Caco-2 (cell line): Measurements from ENCODE around the gene BMAL1. TPM values are rescaled to one million over a fixed set of nuclear protein-coding genes. Genes with fewer than 3 reads are reported as not detected.

Experiments used
- BruUV-seq: library from RNA; stranded (reverse); fragments of 400-500 nt; replicated peaks from 2 replicates; lab custom pipeline; 2021; lab: Mats Ljungman, UMichigan
- CTCF ChIA-PET: fragments of 300-600 bp; sonication (Branson Sonifier 250); formaldehyde crosslinking; loops from one replicate; lab custom pipeline; 2022; ENCODE audit warnings: antibody characterized with exemption; lab: Charles Lee
- POLR2A ChIA-PET: fragments of 300-600 bp; sonication (Branson Sonifier 250); formaldehyde crosslinking; loops from one replicate; lab custom pipeline; 2022; ENCODE audit warnings: antibody characterized with exemption; lab: Charles Lee
- DNase-seq, 2 experiments: peaks; one replicate each; pipeline versions ENCODE4 v3.0.0 to v3.0.0-alpha.2; 2020 to 2022
- H3K27me3 ChIP-seq: replicated peaks from 2 replicates; pipeline ENCODE4 v1.6.0; 2011; ENCODE audit warnings: low read length; ENCODE audit not compliant: control insufficient read depth, insufficient read depth
- H3K36me3 ChIP-seq: 2 replicates; pipeline ENCODE4 v1.5.1; 2011; ENCODE audit warnings: low read length; ENCODE audit not compliant: control insufficient read depth, insufficient read depth
- H3K4me1 ChIP-seq: fragments of 250-450 bp; sonication (Bioruptor Pico); 2 replicates; pipeline ENCODE4 v1.5.1; 2020; ENCODE audit warnings: mild to moderate bottlenecking
- H3K4me3 ChIP-seq: 2 replicates; pipeline ENCODE4 v1.5.1; 2011; ENCODE audit warnings: low read depth, mild to moderate bottlenecking, control low read depth, low read length
- H3K9me3 ChIP-seq: fragments of 250-450 bp; sonication (Bioruptor Pico); 2 replicates; pipeline ENCODE4 v1.5.1; 2020; ENCODE audit warnings: mild to moderate bottlenecking, moderate library complexity
- H3K27ac Mint-ChIP-seq: one replicate; pipeline ENCODE4 v1.8.0; 2022; ENCODE audit warnings: mixed read lengths; ENCODE audit not compliant: unreplicated experiment
- H3K27me3 Mint-ChIP-seq: one replicate; pipeline ENCODE4 v1.8.0; 2022; ENCODE audit warnings: mixed read lengths; ENCODE audit not compliant: insufficient read depth, unreplicated experiment
- H3K36me3 Mint-ChIP-seq: one replicate; pipeline ENCODE4 v1.8.0; 2022; ENCODE audit warnings: mild to moderate bottlenecking, mixed read lengths; ENCODE audit not compliant: insufficient read depth, unreplicated experiment
- H3K4me1 Mint-ChIP-seq: one replicate; pipeline ENCODE4 v1.8.0; 2022; ENCODE audit warnings: low read depth, mixed read lengths; ENCODE audit not compliant: unreplicated experiment
- H3K4me3 Mint-ChIP-seq: one replicate; pipeline ENCODE4 v1.8.0; 2022; ENCODE audit warnings: mild to moderate bottlenecking, moderate library complexity, mixed read lengths; ENCODE audit not compliant: unreplicated experiment
- H3K9me3 Mint-ChIP-seq: one replicate; pipeline ENCODE4 v1.8.0; 2022; ENCODE audit warnings: mixed read lengths; ENCODE audit not compliant: unreplicated experiment
- CTCF ChIP-seq, 2 experiments: fragments of 200-600 bp in 1 of 2; IDR thresholded peaks; 1 replicate in 1 of 2; 2 replicates in 1 of 2; pipeline versions ENCODE4 v1.5.1 to v1.8.0; 2011 to 2022; ENCODE audit warnings: antibody characterized with exemption in 1 of 2, control low read depth in 1 of 2, inconsistent platforms in 1 of 2, low read depth in 1 of 2, low read length in 1 of 2, mild to moderate bottlenecking in 1 of 2, moderate library complexity in 1 of 2; ENCODE audit not compliant: insufficient read depth in 1 of 2, severe bottlenecking in 1 of 2, unreplicated experiment in 1 of 2
- intact Hi-C: fragments of 100-400 bp; cut with micrococcal nuclease; formaldehyde crosslinking; loops from one replicate; pipeline ENCODE4 v1.10.0; 2022; ENCODE audit not compliant: unreplicated experiment
- total RNA-seq: library from RNA; stranded (reverse); gene quantifications from 2 replicates; pipeline ENCODE4 v1.2.3, GENCODE V29; 2022

BMAL1 gene
- total RNA-seq, 1 experiment from 2014 or later, result 17.9 TPM

GRCh38 chr11:13362596-13363109 lies 85.1 kb downstream of the BMAL1 start:
- Mint-ChIP-seq H3K27ac (no peak overlapping the region), H3K4me3 (no peak overlapping the region), H3K27me3 (no peaks in the 10 kb centered on the region), H3K9me3 (no peaks in the 10 kb centered on the region), H3K36me3 (no peaks in the 10 kb centered on the region), H3K4me1 (peaks cover 9% of the 10 kb centered on the region)
- intact Hi-C loops, result no loop called here
- Histone ChIP-seq H3K36me3 (no peaks in the 10 kb centered on the region; the same call in 1 of the 2 replicates), H3K27me3 (no peaks in the 10 kb centered on the region), H3K4me3 (no peak overlapping the region), H3K9me3 (no peaks in the 10 kb centered on the region), H3K4me1 (peaks cover 9% of the 10 kb centered on the region)
- ChIA-PET POLR2A (no interaction called here), CTCF (no interaction called here)
- BruUV-seq, result no TSS peak
- DNase-seq, result no peak
- no peak for TF ChIP-seq CTCF (IDR thresholded peaks at IDR 0.05; ENCODE audit: insufficient read depth in 1 of 2, low read depth in 1 of 2, low read length in 1 of 2, severe bottlenecking in 1 of 2, unreplicated experiment in 1 of 2)

GRCh38 chr11:13364388-13364787 lies 86.8 kb downstream of the BMAL1 start:
- BruUV-seq, result no TSS peak
- DNase-seq, result no peak
- intact Hi-C loops, result no loop called here
- Mint-ChIP-seq H3K9me3 (no peaks in the 10 kb centered on the region), H3K4me1 (peaks cover 18% of the 10 kb centered on the region), H3K27ac (no peak overlapping the region), H3K27me3 (no peaks in the 10 kb centered on the region), H3K36me3 (no peaks in the 10 kb centered on the region), H3K4me3 (no peak overlapping the region)
- Histone ChIP-seq H3K27me3 (no peaks in the 10 kb centered on the region), H3K4me1 (peaks cover 17% of the 10 kb centered on the region), H3K4me3 (no peak overlapping the region), H3K9me3 (no peaks in the 10 kb centered on the region), H3K36me3 (no peaks in the 10 kb centered on the region; the same call in none of the 2 replicates)
- CTCF ChIA-PET, result no interaction called here
- no peak for TF ChIP-seq CTCF (IDR thresholded peaks at IDR 0.05; ENCODE audit: insufficient read depth in 1 of 2, low read depth in 1 of 2, low read length in 1 of 2, severe bottlenecking in 1 of 2, unreplicated experiment in 1 of 2)
- POLR2A ChIA-PET, result no interaction called here

DNA sequence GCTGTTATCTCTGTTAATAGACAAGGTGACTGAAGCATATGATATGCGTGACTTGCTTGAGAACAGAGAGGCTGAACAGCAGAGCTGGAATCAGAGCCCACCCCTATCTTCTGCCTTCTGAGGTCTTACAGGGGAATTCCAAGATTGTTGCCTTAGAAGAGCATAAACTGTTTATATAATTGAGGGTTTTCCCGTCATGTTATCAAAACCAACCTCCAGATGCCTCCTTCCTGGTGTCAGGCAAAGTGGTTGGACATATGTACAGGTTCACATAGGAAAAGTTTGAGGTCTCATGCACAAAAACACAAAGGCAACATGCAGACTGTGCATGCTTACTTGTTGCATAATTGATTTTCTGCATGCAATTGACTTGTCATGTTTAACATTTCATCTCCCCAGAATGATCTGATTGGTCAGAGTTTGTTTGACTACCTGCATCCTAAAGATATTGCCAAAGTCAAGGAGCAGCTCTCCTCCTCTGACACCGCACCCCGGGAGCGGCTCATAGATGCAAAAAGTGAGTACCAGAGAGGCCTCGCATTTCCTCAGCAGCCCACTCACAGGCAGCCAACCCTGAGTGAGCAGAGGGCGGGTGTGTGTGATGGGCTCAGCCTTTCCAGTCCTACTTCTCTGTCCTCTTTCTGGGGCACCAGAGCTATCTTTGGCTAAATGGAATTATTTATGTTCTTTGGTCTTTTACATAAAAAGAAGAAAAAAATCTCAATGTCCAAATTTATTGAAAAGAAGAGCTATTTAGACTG lies 88.9 kb downstream of the BMAL1 start:
- intact Hi-C loops, result no loop called here
- H3K9me3 Mint-ChIP-seq, result no peaks in the 10 kb centered on the region

More for the DNA sequence above, 88.9 kb downstream of the BMAL1 start:
- no peak for DNase-seq
- BruUV-seq, result no TSS peak
- Mint-ChIP-seq H3K27me3 (no peaks in the 10 kb centered on the region), H3K27ac (no peak overlapping the region), H3K36me3 (no peaks in the 10 kb centered on the region), H3K4me3 (no peak overlapping the region), H3K4me1 (peaks cover 18% of the 10 kb centered on the region)
- H3K4me3 ChIP-seq, result no peak overlapping the region
- peaks cover 17% of the 10 kb centered on the region for H3K4me1 ChIP-seq
- TF ChIP-seq CTCF (IDR thresholded peaks at IDR 0.05; ENCODE audit: insufficient read depth in 1 of 2, low read depth in 1 of 2, low read length in 1 of 2, severe bottlenecking in 1 of 2, unreplicated experiment in 1 of 2), result no peak
- CTCF ChIA-PET, result interaction anchor here (0.6 to 2.0 kb wide), 3 partner anchors 19 to 599 kb away, joined by 5 to 9 read pairs (median 6); no protein-coding TSS in a partner anchor
- POLR2A ChIA-PET, result interaction anchor here (0.6 kb wide), 1 partner anchor 76 kb away, joined by 3 read pairs; no protein-coding TSS in a partner anchor
- H3K27me3 ChIP-seq, result no peaks in the 10 kb centered on the region
- no peaks in the 10 kb centered on the region for H3K9me3 ChIP-seq
- no peaks in the 10 kb centered on the region; the same call in 1 of the 2 replicates for H3K36me3 ChIP-seq
